PC-9 (cell line): ENCODE data around the gene AQP3.

Experiments
- CTCF ChIP-seq: fragments of 200-600 bp; sonication (generic); conservative IDR thresholded peaks from 2 replicates; pipeline ENCODE4 v1.6.1; 2017; ENCODE audit warnings: mixed run types, antibody characterized with exemption, mild to moderate bottlenecking, moderate library complexity
- EZH2 ChIP-seq: fragments of 200-600 bp; sonication (generic); IDR thresholded peaks from 2 replicates; pipeline ENCODE4 v1.8.0; 2017; ENCODE audit warnings: antibody characterized with exemption, low read depth

GRCh38 chr9:33476503-33476902 lies 29.1 kb upstream of the AQP3 start:
- TF ChIP-seq CTCF: no peak
- no peak for TF ChIP-seq EZH2
